NCI-H2196 treated with DMSO at 0.1 percent for 48 hours (cell line): ENCODE measurements around the gene LTA4H.

Experiments
- DNase-seq: peaks from one replicate; lab custom pipeline; 2025; ENCODE audit not compliant: unreplicated experiment; lab: John Stamatoyannopoulos, UW

The LTA4H gene

GRCh38 chr12:96034621-96035282, 635 bp downstream of the LTA4H start:
- DNase-seq = no peak

DNA sequence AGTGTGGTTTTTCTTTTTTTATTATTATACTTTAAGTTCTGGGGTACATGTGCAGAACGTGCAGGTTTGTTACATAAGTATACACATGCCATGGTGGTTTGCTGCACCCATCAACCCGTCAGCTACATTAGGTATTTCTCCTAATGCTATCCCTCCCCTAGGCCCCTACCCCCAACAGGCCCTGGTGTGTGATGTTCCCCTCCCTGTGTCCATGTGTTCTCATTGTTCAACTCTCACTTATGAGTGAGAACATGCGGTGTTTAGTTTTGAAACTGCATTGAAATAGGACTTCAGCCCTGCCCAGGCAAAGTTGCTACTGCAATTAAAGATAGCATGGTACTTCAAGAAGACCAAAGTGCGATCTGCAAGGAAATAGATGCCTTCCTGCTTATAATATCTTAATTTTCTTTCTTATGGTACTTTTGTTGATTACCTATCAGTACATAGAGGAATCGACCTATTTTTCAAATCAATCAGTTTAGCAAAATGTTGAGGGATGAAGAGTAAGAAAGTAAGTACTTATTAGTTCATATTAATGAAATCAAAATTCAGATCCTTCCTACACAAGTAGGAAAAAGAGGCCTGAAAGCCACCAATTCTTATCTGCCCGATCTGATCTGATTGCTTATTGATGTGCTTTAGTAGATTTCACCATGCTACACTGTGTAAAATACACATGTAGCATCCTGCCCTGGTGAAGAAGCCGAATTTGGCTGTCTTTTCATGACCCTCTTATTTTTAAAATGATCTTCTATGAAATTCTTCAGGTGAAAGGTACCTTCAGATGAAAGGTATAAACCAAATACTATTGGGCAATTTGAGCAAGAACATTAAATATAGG, 1.6 kb downstream of the LTA4H start:
- no peak for DNase-seq

- DNase-seq = no peak
Measured at GRCh38 chr12:96029826-96030225, 5.6 kb downstream of the LTA4H start.

- DNase-seq = no peak
Measured at GRCh38 chr12:96028538-96028937, 6.8 kb downstream of the LTA4H start.

GRCh38 chr12:96026331-96026730, 9.1 kb downstream of the LTA4H start:
- no peak for DNase-seq

- DNase-seq = no peak
Measured at GRCh38 chr12:96025518-96025917, 9.9 kb downstream of the LTA4H start.

- DNase-seq = no peak
Measured at GRCh38 chr12:96020314-96021003, 14.9 kb downstream of the LTA4H start.

DNA sequence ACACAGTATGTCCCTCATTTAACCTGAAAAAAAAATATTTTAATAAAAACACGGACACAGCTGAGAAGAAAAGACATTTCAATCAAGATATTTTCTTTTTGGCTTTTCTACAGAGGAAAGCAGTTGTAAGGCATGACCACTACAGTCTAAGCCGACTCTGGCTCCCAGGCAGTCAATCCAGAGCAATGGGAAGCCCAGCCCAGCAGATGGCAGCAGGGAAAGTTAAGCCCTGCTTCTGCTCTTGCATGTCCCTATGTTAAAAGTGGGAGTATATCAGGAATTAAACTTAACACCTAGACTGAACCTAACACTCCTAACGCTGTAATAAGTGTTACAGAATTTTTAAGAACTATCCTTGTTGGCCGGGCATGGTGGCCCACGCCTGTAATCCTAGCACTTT, 19.7 kb downstream of the LTA4H start:
- peak; percentile 3 for DNase-seq

DNA sequence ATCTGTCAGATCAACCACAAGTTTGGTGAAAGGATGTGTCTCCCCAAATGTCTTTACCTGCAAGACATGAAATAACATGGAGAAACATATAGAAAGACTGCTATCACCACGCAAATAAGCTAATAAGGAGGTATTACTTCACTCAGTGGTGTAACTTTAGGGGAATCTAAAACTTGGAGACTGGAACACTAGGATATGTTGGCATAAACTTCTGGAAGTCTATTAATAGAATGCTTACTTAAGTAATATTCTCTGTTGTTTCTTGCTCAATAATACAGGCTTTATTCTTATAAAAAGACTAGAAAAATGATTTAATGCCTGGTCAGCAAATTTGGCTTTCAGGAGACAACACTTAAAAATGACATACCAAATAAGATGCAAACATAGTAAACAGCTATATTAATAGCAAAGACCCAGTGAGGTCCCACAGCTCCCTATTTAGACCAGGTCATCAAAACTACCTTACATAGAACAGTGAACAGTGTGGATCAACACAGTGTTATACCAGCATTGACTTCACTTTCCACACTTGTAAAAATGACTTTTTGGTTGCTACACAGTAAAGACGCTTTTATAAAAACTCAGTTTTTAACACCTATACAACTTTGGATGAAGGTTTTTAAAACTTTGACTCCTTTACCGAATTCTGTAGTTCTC, 20.3 kb downstream of the LTA4H start:
- DNase-seq = no peak

- DNase-seq = no peak
Measured at GRCh38 chr12:96007729-96008128, 27.7 kb downstream of the LTA4H start.

DNA sequence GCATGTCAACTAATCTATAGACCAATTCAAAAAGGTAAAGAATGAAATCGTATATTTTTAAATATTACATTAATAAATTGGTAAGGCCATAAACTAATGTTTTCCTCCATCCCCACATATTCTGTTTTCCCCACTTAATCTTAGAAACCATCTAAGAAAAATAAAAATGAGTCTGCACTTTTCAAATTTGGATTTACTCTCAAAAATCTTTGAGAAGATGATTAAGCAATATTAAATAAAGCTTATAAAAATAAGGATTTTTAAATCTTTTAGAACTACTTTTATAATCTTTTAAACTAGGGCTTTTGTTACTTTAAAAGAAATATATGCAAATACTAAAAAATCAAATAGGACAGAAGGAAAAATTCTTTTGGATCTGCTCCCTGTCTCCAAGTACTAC, 28.7 kb downstream of the LTA4H start:
- DNase-seq = no peak

GRCh38 chr12:96000858-96001257, 34.5 kb downstream of the LTA4H start:
- DNase-seq = no peak

GRCh38 chr12:95999484-95999883, 35.9 kb downstream of the LTA4H start:
- DNase-seq = no peak

GRCh38 chr12:95998611-95999286, 36.6 kb downstream of the LTA4H start:
- DNase-seq = peak; percentile 51

GRCh38 chr12:95997911-95998510, 37.4 kb downstream of the LTA4H start:
- no peak for DNase-seq

DNA sequence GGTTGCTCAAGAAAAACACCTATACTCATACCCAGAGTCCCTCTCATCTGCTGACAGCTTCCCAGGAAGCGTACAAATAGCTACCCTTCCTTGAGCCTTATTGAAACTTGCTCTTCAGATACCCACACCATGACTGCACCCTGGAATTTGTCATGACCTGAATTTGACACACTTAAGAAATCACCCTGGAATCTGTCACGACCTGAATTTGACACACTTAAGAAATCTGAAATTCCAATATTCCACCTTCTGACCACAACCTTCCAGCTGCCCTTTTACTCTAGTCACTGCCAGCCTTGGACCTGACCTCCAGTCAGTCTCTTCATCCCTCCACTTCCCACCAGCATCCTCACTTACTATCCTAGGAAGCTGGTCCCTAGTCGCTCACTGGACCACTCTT, 38.1 kb downstream of the LTA4H start:
- DNase-seq = no peak

GRCh38 chr12:95996034-95996658, 39.2 kb downstream of the LTA4H start, which contains the start of gene HAL:
TSS of gene HAL (minus strand) at chr12:95996344. CDS start at chr12:95995910, 434 bp downstream.
- DNase-seq = no peak

GRCh38 chr12:95995238-95996031, 40.0 kb downstream of the LTA4H start:
- DNase-seq = no peak

GRCh38 chr12:95994476-95994875, 40.9 kb downstream of the LTA4H start:
- DNase-seq = no peak
